SK-N-MC (cell line): ENCODE data around the gene SLC45A2.
A peak's percentile ranks its signal among the peaks of the same experiment; 100 is the strongest.

ENCODE experiments used
- DNase-seq: peaks from one replicate; pipeline ENCODE4 v3.0.0-alpha.2; 2011; ENCODE audit warnings: low read depth, low spot score
- H3K27ac ChIP-seq: fragments of 200-600 bp; sonication (generic); 2 replicates; pipeline ENCODE4 v1.5.1; 2016; ENCODE audit warnings: mixed run types
- H3K36me3 ChIP-seq: fragments of 200-600 bp; sonication (generic); 2 replicates; pipeline ENCODE4 v1.6.1; 2017; ENCODE audit warnings: antibody characterized with exemption, low read length, mixed read lengths; ENCODE audit not compliant: insufficient read depth
- H3K4me3 ChIP-seq: fragments of 200-600 bp; sonication (generic); 2 replicates; pipeline ENCODE4 v1.5.1; 2016
- H3K9ac ChIP-seq: fragments of 200-600 bp; sonication (generic); 2 replicates; pipeline ENCODE4 v1.8.0; 2017; ENCODE audit warnings: mixed run types, mixed read lengths; ENCODE audit not compliant: insufficient read length
- H3K9me3 ChIP-seq: fragments of 200-600 bp; sonication (generic); 2 replicates; pipeline ENCODE4 v1.6.1; 2017; ENCODE audit warnings: low read depth, mild to moderate bottlenecking, antibody characterized with exemption, low read length, moderate library complexity, mixed read lengths
- EZH2 ChIP-seq: fragments of 200-600 bp; sonication (generic); IDR thresholded peaks from one replicate; pipeline ENCODE4 v1.6.1; 2017; ENCODE audit warnings: antibody characterized with exemption
- FOXP2 ChIP-seq: optimal IDR thresholded peaks from 2 replicates; pipeline ENCODE3; 2011; ENCODE audit warnings: mild to moderate bottlenecking, moderate library complexity; ENCODE audit not compliant: insufficient read depth; ENCODE audit errors: extremely low read length, control extremely low read depth
- POLR2AphosphoS5 ChIP-seq: IDR thresholded peaks from 2 replicates; pipeline ENCODE4 v1.6.1; 2012; ENCODE audit warnings: mild to moderate bottlenecking, low read depth, low read length, borderline replicate concordance

Gene SLC45A2

GRCh38 chr5:33938881-33939280 is 45.6 kb downstream of the SLC45A2 start:
- no peak for TF ChIP-seq POLR2AphosphoS5
- no peak for TF ChIP-seq FOXP2
- TF ChIP-seq EZH2: no peak
- no peak overlapping the region for H3K4me3 ChIP-seq
- DNase-seq: no peak
- no peaks in the 10 kb centered on the region for H3K9me3 ChIP-seq
- H3K9ac ChIP-seq: no peak overlapping the region
- no peak overlapping the region for H3K27ac ChIP-seq
- no peaks in the 10 kb centered on the region for H3K36me3 ChIP-seq

DNA sequence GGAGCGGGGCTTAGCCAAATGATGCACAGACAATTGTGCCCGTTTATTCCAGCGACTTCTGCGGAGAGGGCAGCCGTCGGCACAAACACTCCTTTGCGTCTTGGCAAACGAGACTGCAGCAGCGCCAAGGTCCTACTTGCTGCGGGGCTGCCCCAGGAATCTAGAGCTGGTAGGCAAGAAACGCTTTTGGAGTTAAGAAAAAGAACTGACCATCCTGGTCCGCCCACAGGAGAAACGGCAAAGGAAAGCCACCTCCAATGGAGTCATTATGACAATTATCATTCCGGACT is 46.0 kb downstream of the SLC45A2 start:
- DNase-seq: no peak
- Histone ChIP-seq H3K36me3 (no peaks in the 10 kb centered on the region), H3K9ac (no peak overlapping the region), H3K4me3 (no peak overlapping the region), H3K27ac (no peak overlapping the region), H3K9me3 (no peaks in the 10 kb centered on the region)
- TF ChIP-seq FOXP2 (no peak), EZH2 (no peak), POLR2AphosphoS5 (no peak)

GRCh38 chr5:33937707-33938506 is 46.6 kb downstream of the SLC45A2 start:
- Histone ChIP-seq H3K27ac (no peak overlapping the region), H3K9me3 (no peaks in the 10 kb centered on the region), H3K9ac (no peak overlapping the region), H3K4me3 (no peak overlapping the region), H3K36me3 (no peaks in the 10 kb centered on the region)
- TF ChIP-seq FOXP2 (no peak), POLR2AphosphoS5 (no peak), EZH2 (no peak)
- DNase-seq: no peak

DNA sequence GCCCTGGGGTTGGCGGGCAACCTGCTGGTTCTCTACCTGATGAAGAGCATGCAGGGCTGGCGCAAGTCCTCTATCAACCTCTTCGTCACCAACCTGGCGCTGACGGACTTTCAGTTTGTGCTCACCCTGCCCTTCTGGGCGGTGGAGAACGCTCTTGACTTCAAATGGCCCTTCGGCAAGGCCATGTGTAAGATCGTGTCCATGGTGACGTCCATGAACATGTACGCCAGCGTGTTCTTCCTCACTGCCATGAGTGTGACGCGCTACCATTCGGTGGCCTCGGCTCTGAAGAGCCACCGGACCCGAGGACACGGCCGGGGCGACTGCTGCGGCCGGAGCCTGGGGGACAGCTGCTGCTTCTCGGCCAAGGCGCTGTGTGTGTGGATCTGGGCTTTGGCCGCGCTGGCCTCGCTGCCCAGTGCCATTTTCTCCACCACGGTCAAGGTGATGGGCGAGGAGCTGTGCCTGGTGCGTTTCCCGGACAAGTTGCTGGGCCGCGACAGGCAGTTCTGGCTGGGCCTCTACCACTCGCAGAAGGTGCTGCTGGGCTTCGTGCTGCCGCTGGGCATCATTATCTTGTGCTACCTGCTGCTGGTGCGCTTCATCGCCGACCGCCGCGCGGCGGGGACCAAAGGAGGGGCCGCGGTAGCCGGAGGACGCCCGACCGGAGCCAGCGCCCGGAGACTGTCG is 47.3 kb downstream of the SLC45A2 start:
- Histone ChIP-seq H3K9me3 (no peaks in the 10 kb centered on the region), H3K27ac (no peak overlapping the region), H3K4me3 (no peak overlapping the region), H3K9ac (no peak overlapping the region), H3K36me3 (no peaks in the 10 kb centered on the region)
- TF ChIP-seq POLR2AphosphoS5 (no peak), FOXP2 (no peak), EZH2 (no peak)
- no peak for DNase-seq

DNA sequence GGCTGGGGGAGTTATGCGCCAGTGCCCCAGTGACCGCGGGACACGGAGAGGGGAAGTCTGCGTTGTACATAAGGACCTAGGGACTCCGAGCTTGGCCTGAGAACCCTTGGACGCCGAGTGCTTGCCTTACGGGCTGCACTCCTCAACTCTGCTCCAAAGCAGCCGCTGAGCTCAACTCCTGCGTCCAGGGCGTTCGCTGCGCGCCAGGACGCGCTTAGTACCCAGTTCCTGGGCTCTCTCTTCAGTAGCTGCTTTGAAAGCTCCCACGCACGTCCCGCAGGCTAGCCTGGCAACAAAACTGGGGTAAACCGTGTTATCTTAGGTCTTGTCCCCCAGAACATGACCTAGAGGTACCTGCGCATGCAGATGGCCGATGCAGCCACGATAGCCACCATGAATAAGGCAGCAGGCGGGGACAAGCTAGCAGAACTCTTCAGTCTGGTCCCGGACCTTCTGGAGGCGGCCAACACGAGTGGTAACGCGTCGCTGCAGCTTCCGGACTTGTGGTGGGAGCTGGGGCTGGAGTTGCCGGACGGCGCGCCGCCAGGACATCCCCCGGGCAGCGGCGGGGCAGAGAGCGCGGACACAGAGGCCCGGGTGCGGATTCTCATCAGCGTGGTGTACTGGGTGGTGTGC is 48.0 kb downstream of the SLC45A2 start, which contains the start of gene RXFP3:
RXFP3 (plus strand) TSS at position 6 of the 636 bp plus-strand sequence; CDS start at position 361, 355 bp downstream.
- DNase-seq: no peak
- no peak for TF ChIP-seq EZH2
- TF ChIP-seq FOXP2: no peak
- no peak for TF ChIP-seq POLR2AphosphoS5
- no peak within 1 kb of the TSS for H3K27ac ChIP-seq
- no peaks in the 10 kb centered on the region for H3K36me3 ChIP-seq
- no peak within 1 kb of the TSS for H3K9ac ChIP-seq
- H3K4me3 ChIP-seq: peak within 1 kb of the TSS; percentile 19; the same call in 1 of the 2 replicates
- no peaks in the 10 kb centered on the region for H3K9me3 ChIP-seq

DNA sequence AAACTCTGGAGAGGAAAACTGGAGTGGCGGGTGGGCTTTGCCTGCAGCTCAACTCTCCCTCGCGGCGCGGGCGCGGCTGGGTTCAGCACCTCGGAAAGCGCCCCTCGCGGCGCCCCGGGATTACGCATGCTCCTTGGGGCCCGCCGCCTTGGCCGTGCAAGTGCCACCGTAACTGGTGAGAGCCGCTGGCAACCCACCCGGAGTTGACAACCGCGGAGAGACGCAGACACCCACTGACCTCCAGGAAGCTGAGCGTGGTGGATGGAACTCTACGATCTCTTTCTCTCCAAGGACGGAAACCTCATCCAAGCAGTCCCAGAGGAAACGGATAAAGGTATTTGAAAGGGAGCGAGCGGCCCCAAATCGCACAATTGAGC is 48.5 kb downstream of the SLC45A2 start:
- no peak for DNase-seq
- H3K36me3 ChIP-seq: no peaks in the 10 kb centered on the region
- H3K4me3 ChIP-seq: peak overlapping the region; percentile 19; the same call in 1 of the 2 replicates
- H3K9ac ChIP-seq: no peak overlapping the region
- no peak overlapping the region for H3K27ac ChIP-seq
- H3K9me3 ChIP-seq: no peaks in the 10 kb centered on the region
- TF ChIP-seq POLR2AphosphoS5 (no peak), FOXP2 (no peak), EZH2 (no peak)

DNA sequence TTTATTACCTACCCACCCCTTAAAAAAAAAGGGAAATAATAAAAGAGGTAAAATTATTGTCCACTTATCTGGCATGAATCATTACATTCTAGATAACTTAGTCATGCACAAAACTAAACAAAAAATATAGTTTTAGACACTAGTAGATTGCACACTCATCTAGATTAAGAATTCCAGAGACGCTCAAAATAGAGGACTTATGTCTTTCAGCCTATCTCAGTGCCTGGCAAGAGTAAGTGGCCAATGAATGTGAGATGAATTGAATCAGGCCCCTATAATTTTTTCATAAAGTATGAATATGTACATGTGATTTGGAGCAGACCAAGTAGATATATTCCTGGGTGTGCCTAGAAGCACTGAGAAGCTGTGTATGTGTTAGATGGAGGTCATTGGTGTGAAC is 50.3 kb downstream of the SLC45A2 start:
- Histone ChIP-seq H3K4me3 (no peak overlapping the region), H3K27ac (no peak overlapping the region), H3K9me3 (no peaks in the 10 kb centered on the region), H3K36me3 (no peaks in the 10 kb centered on the region), H3K9ac (no peak overlapping the region)
- DNase-seq: no peak
- TF ChIP-seq POLR2AphosphoS5 (no peak), EZH2 (no peak), FOXP2 (no peak)

DNA sequence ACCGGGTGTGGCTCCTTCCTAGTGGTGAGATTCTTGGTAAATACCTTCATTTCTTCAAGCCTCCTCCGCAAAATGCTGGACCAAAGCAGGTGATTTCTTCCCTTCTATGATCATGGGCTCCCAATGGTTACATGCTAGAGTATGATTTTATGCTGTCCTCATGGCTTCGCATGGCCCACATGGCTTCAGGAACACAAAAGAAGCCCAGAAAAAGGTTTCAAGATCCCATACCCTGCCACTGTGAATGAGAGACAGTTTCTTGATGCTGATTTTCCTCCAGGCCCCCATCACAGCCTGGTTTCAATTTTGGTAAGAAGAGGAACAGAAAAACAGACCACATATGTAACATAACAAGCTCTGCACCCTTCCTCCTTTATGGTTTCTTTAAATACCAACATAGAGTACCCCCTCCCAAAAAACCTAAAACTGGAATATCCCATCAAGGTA is 50.7 kb downstream of the SLC45A2 start:
- Histone ChIP-seq H3K36me3 (no peaks in the 10 kb centered on the region), H3K4me3 (no peak overlapping the region), H3K9me3 (no peaks in the 10 kb centered on the region), H3K9ac (no peak overlapping the region), H3K27ac (no peak overlapping the region)
- DNase-seq: no peak
- TF ChIP-seq POLR2AphosphoS5 (no peak), EZH2 (no peak), FOXP2 (no peak)
